Myocyte (in vitro differentiated cells): Measurements from ENCODE around the gene PUM2. TPM values are rescaled to one million over a fixed set of nuclear protein-coding genes. Genes with fewer than 3 reads are reported as not detected.

Experiments used
- DNase-seq: peaks from one replicate; pipeline ENCODE4 v3.0.0-alpha.2; 2012; ENCODE audit warnings: low read depth
- total RNA-seq: library from RNA; depleted of rRNA; stranded (reverse); fragments of >200 nt; gene quantifications from 2 replicates; pipeline ENCODE4 v1.2.3, GENCODE V29; 2014

The PUM2 gene
- total RNA-seq, 1 donor from 2014 or later = 27.9 TPM

DNA sequence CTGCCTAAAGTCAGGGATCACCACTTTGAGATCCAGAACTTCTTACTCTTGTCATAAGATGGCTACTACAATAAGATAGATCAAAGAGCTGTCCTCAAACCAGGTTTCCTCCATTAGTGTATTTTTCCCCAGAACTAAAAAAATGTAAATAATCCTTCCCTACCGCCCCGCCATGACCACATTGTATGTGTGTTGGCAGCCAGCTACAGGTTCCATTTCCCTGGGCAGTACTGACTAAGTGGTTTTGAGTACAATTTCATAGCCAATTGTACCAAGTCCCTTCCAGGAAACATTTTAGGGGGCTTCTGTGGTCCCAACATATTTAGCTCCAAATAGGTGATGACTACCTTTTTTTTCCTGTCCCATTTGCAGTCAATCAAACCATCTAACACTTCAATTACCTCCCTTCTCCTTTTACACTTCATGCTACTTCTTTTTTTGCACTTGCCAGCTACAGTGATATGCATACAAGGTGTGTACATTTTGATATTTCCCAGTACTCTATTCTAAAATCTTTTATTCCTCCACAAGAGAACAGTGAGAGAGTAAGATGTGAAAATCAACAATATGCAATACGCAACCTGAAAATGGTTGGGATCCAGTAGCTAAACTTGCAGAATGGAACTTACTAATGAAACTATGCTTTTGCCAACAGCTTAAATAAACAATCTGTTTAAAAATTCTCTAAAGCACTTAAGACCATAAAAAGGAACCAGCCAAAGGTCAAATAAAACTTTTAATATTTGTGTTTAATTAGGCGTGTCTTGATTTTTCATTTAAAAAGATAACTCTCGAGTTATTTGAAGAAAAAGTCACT is 3.9 kb downstream of the PUM2 start:
- no peak for DNase-seq

DNA sequence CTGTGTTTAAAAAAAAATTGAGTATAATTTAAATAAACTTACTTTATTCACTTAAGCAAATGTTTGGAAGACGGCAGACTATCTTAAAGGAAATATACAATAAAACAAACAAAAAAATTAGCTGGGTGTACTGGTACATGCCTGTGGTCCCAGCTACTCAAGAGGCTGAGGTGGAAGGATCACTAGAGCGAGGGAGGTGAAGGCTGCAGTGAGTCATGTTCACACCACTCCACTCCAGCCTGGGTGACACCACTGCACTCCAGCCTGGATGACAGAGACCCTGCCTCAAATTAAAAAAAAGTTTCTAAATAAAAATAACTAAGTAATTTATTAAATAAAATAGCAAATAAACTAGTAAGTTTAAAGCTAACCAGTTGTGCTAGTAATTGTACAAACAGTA is 7.5 kb downstream of the PUM2 start:
- no peak for DNase-seq

GRCh38 chr2:20339012-20339411 is 11.6 kb downstream of the PUM2 start:
- no peak for DNase-seq

GRCh38 chr2:20334605-20335203 is 15.9 kb downstream of the PUM2 start:
- no peak for DNase-seq

DNA sequence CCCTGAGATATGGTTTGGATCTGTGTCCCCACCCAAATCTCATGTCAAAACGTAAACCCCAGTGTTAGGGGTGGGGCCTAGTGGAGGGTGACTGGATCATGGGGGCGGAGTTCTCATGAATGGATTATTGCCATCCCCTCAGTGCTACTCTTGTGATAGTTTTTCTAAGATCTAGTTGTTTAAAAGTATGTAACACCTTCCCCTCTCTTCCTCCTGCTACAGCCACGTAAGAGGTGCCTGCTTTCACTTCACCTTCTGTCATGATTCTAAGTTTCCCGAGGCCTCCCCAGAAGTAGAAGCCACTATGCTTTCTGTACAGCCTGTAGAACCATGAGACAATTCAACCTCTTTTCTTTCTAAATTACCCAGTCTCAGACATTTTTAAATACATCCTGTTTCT is 16.9 kb downstream of the PUM2 start:
- no peak for DNase-seq

DNA sequence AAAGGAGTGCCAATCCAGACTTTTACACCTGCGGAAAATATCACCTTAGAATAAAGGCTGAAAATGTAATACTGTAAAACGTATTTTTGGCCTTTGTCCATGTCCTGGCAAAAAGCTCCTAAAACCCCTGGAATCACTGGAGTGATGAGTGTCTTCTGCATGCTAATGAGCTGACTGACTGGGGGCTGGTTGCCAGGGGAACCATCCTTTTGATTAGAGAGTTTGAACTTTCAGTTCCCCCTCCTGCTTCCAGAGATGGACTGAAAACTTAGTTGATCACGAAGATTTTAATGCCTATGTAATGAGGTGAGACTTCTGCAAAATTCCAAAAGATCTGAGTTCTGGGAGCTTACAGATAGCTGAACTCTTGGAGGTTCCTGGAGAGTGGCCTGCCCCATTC is 20.5 kb downstream of the PUM2 start:
- DNase-seq = no peak

DNA sequence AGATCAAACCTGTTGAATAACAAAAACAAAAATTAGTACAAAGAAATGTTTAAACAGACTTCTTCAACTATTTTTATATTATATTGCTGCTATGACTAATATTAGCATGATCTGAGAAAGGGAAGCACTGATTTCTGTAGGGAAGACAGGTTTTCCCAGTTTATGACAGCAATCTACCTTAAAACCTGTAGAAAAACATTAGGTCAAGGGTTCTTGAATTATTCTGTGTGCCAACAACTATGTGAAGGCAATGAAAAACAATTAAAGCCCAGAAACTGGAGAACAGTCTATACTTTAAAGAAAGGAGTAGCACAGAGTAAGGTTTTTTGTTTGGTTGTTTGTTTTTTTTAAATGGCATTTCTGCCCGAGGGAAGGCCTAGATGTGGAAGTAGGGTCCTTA is 23.3 kb downstream of the PUM2 start:
- no peak for DNase-seq

DNA sequence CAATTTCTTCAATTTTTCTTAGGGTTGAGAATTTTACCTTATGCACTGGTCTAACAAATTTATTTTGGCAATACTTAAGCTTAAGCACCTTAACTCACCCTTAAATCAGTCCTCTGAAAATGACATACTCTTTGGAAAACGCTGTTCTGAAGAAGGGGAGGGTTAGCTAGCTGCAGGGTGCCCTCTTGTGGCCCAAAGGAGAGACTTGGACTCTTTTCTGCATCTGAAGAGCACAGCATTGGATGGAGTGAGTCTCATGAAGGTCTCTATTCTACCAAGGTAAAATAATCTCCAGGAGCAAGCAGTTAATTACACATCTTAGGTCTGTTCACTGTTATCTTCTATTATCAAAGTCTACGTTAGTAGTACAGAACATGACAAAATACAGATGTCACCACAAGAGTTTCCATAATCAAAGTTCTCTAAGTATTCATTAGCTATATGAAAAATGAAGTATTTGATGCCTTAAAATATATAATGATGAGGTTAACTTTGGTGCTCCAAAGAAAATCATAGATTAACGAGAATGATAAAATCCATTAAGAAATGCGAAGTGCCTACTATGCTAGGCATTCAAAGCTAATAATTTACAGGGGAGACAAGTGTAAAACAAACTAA is 24.4 kb downstream of the PUM2 start:
- DNase-seq = peak; percentile 53

DNA sequence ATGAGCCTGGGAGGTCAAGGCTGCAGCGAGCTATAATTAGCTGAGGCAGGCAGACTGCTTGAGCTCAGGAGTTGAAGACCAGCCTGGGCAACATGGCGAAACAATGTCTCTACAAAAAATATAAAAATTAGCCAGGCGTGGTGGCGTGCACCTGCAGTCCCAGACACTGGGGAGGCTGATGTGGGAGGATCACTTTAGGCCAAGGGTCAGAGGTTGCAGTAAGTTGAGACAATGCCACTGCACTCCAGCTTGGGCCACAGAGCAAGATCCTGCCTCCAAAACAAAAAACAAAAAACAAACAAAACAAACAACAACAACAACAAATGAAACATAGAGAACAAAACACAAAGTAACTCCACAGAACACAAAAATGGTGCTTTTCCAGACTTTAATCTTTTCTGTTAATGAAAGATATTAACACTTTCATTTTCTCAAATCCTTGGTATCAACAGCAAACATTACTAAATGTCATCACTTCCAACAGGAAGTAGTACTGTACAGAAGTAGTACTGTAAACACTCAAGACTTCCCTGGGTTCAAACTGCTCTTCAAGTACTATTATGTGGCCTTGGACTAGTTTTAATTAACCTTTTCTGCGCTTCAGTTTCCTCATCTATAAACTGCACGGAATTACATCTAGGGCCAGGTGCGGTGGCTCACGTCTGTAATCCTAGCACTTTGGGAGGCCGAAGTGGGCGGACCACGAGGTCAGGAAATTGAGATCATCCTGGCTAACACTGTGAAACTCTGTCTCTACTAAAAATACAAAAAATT is 27.9 kb downstream of the PUM2 start:
- DNase-seq = no peak

DNA sequence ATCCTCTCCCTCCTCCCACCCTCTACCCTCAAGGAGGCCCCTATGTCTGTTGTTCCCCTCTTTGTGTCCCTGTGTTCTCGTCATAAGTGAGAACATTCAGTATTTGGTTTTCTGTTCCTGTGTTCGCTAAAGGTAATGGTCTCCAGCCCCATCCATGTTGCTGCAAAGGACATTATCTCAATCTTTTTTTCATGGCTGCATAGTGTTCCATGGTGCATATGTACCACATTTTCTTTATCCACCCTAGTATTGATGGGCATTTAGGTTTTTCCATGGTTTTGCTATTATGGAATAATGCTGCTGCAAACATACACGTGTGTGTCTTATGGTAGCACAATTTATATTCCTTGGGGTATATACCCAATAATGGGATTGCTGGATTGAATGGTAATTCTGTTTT is 33.0 kb downstream of the PUM2 start:
- DNase-seq = no peak

- no peak for DNase-seq
Measured at GRCh38 chr2:20317197-20317596, 33.4 kb downstream of the PUM2 start.

GRCh38 chr2:20314562-20315501 is 35.8 kb downstream of the PUM2 start:
- DNase-seq = no peak

DNA sequence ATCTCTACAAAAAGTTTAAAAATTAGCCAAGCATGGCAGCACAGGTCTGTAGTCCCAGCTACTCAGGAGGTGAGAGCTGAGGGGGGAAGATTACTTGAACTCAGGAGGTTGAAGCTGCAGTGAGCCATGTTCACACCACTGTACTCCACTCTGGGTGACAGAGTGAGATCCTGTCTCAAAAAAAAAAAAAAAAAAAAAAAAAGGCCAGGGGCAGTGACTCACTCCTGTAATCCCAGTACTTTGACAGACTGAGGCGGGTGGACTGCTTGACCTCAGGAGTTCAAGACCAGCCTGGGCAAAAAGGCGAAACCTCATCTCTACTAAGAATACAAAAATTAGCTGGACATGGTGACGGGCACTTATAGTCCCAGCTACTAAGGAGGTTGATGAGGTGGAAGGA is 37.0 kb downstream of the PUM2 start:
- peak; percentile 36 for DNase-seq

DNA sequence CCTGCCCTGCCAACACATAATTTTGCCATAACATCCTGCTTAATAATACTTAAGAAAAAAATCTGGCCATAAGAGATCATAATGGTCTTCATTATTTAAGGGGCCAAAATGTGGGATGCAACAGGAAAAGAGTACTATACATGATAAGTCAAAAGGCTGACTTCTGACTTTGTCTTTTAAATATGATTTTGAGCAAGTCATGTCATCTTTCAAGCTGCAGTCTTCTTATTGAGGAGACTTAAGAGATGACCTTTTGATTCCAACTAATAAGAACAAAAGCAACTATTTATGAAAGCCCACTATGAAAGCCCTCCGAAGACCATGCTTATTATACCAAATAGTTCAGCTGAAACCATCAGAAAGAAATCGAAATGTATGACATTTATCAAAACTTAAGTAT is 41.6 kb downstream of the PUM2 start:
- DNase-seq = no peak

- DNase-seq = no peak
Measured at GRCh38 chr2:20307311-20307710, 43.3 kb downstream of the PUM2 start.

DNA sequence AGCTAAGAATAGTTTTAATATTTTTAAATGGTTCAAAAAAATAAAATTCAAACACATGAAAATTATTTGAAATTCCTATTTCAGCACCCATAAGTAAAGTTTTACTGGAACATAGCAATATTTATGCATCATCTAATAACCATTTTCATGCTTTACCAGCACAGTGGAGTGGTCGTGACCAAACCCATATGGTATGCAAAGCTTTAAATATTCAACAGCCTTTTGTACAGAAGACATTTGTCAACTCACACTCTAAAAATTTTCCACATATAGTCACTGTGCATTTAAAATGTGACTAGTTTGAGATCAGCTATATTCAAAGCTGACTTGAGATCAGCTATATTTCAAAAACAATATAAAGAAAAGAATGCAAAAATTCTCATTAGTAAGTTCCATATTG is 46.2 kb downstream of the PUM2 start:
- DNase-seq = no peak

- DNase-seq = no peak
Measured at GRCh38 chr2:20303966-20304365, 46.7 kb downstream of the PUM2 start.

DNA sequence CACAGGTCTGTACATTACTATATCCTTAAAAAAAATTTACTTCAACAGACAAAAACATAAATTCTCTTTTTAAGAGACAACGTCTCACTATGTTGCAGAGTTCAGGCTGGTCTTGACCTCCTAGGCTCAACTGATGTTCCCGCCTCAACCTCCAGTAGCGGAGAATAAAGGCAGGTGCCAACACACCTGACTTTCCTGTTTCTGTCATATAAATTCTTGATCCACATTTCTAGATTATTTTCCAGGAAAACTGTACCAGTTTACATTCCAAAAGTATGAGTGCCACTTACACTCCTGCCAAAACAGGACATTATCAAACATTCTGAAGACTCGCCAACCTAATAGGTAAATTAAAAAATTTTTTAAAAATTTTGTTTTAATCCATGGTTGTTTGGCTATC is 48.6 kb downstream of the PUM2 start:
- DNase-seq = no peak

DNA sequence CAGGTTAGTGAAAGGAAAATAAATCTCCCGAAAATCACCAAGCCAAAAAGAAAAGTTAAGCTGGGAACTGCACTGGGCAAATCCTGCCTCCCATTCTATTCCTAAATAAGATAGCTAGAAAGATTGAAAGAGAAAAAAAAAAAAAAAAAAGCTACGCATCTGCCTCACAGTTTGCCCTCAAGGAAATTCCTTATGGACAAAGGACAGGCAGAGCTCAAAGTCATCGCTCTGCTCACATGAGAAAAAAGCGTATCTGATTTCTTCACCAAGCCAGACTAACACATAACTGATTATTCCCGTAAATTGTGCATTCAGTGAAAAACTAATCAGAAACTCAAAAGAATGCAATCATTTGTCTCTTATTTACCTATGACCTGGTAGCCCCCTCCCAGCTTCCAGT is 50.0 kb downstream of the PUM2 start:
- DNase-seq = no peak

DNA sequence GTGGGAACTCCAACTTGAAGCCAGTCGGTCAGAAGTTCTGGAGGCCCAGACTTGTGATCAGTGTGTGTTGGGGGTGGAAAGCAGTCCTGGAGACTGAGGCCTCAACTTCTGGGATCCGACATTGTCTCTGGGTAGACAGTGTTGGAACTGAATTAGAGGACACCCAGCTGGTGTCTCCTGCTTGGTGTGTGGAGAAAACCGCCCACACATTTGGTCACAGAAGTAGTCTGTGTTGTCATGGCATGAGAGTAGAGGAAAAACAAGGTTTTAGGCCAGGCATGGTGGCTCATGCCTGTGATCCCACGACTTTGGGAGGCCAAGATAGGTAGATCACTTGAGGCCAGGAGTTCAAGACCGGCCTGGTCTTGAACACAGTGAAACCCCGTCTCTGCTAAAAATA is 51.5 kb downstream of the PUM2 start:
- DNase-seq = peak; percentile 13

DNA sequence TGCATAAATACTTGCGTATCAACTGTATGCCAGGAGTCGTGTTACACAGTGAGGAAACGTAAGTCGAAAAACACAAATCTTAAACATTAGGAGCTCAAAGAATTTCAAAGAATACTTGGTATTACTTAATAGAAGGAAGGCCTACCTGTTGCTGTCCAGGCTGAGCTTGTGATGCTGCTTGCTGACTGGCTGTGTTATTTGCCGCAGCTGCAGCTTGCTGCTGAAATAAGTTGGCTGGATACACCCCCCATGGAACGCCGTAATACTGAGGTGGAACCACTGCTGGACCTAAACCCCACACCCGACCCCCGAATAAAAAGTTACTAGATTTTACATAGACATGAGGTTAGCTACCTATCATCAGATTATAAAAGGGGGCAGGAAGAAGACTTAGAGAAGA is 56.4 kb downstream of the PUM2 start:
- DNase-seq = no peak
